GM20431 (cell line): Measurements from ENCODE around the gene SENP7.
"Not testable (repeated sequence)": the region's sequence is repeated elsewhere in the genome, so short reads cannot be mapped to it uniquely, and the experiment has no call there.

ENCODE experiments used
- in situ Hi-C: fragments of 300-500 bp; cut with MseI, MboI; formaldehyde crosslinking; loops from one replicate; pipeline ENCODE4 v1.15.0; 2020; ENCODE audit warnings: low sequenced_read_pairs; ENCODE audit not compliant: unreplicated experiment

Gene SENP7

DNA sequence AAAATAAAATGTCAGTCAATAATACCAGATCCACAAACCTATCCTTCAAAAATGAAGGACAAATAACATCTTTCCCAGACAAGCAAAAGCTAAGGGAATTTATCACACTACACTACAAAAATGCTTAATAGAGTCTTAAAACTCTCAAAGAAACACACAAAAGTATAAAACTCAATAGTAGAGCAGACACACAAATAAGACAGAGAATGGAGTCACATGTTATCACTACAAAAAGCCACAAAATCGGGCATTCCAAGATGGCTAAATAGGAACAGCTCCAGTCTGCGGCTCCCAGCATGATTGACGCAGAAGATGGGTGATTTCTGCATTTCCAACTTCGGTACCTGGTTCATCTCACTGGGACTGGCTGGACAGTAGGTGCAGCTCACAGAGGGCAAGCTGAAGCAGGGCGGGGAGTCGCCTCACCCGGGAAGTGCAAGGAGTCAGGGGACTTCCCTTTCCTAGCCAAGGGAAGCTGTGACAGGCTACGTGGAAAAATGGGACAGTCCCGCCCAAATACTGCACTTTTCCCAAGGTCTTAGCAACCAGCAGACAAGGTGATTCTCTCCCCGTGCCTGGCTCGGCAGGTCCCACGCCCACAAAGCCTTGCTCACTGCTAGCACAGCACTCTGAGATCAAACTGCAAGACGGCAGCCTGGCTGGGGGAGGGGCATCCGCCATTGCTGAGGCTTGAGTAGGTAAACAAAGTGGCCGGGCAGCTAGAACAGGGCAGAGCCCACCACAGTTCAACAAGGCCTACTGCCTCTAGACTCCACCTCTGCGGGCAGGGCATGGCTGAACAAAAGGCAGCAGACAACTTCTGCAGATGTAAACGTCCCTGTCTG, 46.3 kb downstream of the SENP7 start:
- in situ Hi-C loops, result no loop called here

DNA sequence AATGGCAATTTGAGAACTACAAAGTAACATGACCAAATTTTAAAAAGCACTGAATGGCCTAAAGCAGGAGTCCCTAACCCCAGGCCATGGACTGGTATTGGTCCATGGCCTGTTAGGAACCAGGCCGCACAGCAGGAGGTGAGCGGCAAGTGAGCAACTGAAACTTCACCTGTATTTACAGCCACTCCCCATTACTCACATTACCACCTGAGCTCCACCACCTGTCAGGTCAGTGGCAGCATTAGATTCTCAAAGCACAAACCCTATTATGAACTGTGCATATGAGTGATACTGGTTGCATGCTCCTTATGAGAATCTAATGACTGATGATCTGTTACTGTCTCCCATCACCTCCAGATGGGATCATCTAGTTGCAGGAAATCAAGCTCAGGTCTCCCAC, 48.8 kb downstream of the SENP7 start:
- in situ Hi-C loops, result no loop called here

DNA sequence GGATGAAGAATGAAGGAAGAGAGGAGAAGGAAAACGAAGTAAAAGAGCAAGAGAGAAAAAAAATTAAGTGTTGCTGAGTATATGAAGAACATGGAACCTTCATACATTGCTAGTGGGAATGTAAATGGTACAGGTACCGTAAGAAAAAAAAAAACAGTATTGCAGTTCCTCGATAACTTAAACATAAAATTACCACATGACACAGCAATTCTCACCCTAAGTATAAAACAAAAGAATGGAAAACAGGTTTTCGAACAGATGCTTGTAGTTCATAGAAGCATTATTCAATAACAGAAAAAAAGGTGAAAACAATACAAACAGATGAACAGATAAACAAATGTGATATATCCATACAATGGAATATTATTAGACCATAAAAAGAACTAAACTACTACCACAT, 51.6 kb downstream of the SENP7 start:
- in situ Hi-C loops, result no loop called here

DNA sequence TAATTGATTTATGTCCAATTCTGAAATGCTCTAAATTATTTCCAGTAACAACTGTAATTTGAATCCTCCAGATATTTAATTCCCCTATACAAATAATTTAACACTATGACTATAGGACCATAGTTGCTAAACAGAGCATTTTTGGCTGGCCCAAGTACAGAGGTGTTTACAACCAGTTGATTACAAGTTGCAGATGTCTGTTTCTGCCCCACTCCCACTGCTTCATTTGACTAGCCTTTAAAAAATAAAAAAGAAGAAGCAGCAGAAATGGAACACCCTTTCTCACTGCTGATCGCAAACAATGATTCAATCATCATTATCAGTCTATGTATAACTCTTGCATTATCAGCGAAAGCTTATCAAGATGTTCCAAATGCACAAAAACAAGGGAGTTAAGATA, 54.6 kb downstream of the SENP7 start:
- in situ Hi-C loops, result no loop called here

DNA sequence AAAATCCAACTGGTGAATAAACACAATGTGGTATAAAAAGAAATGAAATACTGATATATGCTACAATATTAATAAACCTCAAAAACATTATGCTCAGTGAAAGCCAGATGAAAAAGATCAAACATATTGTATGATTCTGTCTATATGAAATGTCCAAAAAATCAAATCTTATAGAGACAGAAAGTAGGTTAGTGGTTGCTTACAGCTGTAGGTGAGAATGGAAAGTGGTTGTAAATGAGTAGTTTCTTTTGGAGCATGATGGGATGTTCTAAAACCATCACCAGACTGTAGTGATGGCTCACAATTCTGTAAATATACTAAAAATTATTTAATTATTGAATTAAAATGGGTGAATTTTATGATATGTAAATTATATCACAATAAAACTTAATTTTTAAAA, 58.4 kb downstream of the SENP7 start:
- in situ Hi-C loops, result no loop called here

DNA sequence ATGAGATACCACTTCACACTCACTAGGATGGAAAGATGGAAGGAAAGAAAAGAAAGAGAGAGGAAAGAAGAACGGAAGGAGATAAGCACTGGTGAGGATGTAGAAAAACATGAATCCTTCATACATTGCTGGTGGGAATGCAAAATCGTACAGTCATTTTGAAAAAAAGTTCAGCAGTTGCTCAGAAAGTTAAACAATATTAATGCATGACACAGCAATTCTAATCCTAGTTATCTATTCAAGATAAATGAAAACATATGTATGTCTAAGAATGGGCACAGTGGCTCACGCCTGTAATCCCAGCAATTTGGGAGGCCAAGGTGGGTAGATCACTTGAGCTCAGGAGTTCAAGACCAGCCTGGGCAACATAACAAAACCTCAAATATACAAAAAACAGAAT, 59.1 kb downstream of the SENP7 start:
- in situ Hi-C loops, result no loop called here

DNA sequence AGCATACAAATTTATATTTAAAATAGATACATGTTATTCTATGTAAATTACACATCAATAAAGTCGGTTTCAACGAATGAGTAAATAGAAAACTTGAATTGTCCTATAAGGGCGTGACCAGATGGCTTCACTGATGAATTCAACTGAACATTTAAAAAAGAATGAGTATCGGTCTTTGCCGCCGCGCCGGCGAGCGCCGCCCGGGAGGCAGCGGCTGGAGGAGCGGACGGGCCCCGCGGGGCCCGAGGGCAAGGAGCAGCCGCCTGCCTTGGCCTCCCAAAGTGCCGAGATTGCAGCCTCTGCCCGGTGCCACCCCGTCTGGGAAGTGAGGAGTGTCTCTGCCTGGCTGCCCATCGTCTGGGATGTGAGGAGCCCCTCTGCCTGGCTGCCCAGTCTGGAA, 74.4 kb downstream of the SENP7 start:
- in situ Hi-C loops, result not testable (repeated sequence)

DNA sequence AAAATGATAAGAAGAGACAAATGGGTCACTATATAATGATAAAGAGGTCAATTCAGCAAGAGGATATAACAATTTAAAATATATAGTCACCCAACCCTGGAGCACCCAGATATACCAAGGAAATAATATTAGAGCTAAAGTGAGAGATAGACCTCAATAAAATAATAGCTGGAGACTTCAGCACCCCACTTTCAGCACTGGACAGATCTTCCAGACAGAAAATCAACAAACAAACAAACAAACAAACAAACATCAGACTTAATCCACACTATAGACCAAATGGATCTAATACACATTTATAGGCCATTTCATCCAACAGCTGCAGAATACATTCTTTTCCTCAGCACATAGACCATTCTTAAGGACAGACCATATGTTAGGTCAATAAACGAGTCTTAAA, 79.4 kb downstream of the SENP7 start:
- in situ Hi-C loops, result no loop called here

DNA sequence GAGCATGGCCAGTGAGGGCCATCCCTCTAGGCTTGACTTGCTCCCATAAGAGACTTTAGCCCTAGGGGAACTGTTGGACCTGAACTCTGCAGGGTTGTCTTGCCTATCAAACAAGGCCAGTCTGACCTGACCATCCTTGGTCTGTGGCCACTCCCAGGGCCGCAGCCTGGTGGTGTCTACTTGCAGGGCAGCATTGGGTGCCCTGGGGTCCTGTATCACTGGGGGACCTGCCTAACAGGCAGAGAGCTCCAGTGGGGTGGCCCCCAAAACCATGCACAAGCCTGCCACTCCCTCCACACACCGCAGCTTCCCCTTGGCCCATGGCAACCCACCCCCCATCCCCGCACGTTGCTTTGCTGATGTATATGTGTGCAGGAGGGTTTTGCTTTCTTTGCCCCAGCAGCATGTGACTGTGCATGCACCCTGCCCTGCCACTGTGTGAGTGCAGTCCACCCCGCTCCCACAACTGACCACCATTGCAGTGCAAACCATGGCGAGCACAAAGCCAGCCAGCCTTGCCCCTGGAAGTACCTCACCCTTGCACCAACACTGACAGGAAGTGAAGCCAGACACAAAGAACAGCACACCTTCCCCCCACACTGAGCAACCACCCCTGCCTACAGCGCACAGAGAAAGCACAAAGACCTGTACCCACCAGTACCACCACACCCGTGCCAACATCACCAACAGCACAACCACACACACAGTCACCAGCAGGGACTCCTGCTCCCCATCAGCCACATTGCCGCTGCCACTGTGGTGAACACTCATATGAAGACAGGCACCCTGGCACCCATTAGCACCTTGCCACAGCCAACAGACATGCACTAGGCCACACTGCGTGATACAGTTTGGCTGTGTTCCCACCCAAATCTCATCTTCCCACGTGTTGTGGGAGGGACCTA, 88.8 kb downstream of the SENP7 start:
- in situ Hi-C loops, result no loop called here

DNA sequence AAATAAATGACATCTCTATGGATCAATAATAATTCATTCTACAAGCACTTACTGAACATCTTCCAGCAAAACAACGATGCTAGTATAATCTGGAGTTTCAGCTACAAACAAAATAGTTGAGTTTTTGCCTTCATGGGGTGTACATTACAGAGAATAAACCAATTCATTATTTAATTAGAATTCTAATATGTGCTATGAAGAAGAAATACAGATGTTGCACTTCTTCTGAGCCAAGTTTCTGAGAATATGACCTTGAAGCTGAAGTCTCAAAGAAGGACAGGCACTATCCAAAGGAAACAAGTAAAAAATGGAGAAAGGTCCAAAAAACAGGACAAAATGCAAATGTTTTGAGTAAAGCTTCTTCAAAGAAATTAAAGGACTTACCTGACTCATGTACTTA, 94.2 kb downstream of the SENP7 start:
- in situ Hi-C loops, result no loop called here

DNA sequence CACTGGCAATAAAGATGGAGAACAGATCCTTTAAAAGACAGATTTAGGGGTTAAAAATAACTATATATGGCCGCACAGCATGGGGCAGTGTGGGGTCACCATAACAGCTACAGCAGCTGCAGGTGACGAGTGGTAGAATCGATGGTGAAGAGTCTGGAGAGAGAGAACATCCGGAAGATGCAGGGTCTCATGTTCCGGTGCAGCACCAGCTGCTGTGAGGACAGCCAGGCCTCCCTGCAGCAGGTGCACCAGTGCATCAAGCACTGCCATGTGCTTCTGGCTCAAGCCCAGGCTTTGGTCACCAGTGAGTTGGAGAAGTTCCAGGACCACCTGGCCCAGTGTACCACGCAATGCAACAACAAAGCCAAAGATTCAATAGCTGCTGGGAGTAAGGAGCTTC, 98.9 kb downstream of the SENP7 start:
- in situ Hi-C loops, result no loop called here

DNA sequence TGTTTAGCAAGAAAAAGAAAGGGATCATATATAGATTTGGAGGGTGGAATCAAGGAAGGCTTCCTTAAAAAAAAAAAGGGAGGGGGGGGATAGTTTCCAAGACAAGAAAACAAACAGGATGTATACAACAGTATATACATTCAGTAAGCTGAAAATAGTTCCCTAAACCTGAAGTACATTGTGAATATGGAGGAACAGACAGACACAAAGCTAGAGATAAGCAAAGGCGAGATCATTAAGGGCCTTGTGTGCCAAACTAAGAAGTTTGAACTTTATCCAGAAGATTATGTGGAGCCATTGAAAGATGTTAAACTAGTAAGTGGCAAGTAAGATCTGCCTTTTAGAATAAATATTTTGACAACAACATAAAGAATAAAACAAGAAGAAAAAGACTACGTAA, 99.4 kb downstream of the SENP7 start:
- in situ Hi-C loops, result no loop called here

DNA sequence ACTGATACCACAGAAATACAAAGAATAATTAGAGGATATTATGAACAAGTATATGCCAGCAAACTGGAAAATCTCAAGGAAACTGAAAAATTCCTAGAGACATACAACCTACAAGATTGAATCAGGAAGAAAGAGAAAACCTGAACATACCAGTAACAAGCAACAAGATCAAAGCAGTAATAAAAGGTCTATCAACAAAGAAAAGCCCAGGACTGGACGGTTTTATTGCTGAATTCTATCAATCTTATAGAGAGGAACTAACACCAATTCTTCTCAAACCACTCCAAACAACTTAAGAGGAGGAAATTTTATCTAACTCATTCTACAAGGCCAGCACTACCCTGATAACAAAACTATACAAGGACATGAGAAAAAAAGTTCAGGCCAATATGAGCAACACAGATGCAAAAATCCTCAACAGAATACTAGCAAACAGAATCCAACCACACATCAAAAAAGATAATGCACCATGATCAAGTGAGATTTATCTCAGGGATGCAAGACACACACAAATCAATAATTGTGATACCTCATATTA, 121.5 kb downstream of the SENP7 start:
- in situ Hi-C loops, result no loop called here

DNA sequence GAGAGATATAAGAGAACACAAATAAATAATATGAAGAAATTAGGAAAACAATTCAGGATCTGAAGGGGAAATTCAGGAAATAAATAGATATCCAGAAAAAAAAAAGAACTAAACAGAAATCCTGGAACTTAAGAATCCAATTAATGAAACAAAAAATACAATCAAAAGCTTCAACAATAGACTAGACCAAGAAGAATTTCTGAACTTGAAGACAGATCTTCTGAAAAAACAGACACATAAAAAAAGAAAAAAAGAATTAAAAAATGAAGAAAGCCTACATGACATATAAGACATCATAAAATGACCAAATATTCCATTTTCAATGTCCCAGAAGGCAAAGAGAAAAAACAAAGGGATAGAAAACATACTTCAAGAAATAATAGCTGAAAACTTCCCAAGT, 124.3 kb downstream of the SENP7 start:
- in situ Hi-C loops, result no loop called here

DNA sequence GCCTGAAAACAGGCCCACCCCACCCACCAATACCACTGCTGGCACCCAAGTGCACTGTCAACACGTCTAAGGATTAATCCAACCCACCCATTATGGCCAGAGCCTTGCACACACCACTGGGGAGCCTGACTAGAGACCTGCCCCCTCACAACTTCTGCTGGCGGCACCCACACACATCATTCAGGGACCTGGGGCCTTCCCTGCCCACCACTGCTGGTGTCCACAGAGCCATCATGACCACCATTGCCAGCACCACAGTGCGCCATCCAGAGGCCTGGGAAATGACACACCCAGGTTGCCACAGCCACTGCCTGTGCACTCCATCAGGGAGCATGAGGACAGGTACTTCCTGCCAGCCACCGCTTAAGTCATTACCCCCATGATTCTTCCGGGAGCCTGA, 125.7 kb downstream of the SENP7 start:
- in situ Hi-C loops, result no loop called here

DNA sequence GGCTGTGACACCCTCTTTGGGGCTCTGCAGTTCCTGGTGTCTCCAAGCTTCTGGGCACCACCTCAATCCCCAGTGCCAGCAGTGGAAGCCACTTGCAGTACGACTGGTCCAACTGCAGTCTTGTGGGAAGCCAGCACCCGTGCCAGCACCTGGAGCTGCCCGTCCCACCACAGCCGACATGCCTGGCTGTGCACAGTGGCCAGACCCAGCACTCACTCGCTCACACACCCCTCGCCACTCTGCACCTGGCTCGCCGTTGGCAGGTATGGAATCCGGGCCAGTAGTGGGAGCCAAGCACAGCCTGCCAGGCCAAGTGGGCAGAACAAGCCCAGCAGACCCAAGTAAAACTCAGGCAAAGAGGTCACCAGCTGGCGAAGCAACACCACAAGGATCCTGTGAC, 128.6 kb downstream of the SENP7 start:
- in situ Hi-C loops, result no loop called here

DNA sequence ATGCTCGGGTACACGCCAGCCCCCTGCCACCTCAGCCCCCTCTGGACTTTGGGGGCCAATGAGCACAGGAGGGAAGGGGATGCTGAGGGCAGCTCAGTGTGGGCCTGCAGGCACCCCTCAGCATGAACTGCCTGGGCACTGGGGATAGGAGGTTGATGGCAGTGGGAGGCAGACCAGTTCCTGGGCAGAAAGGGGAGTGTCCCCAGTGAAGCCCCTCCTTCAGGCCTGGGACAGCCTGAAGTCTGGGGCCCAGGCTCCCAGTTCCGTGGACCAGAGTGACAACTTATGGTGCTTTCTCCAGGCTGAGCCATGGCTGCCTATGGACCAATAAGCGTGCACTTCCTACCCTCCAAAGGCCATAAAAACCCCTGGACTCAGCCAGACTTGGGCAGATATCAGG, 129.4 kb downstream of the SENP7 start:
- in situ Hi-C loops, result no loop called here

DNA sequence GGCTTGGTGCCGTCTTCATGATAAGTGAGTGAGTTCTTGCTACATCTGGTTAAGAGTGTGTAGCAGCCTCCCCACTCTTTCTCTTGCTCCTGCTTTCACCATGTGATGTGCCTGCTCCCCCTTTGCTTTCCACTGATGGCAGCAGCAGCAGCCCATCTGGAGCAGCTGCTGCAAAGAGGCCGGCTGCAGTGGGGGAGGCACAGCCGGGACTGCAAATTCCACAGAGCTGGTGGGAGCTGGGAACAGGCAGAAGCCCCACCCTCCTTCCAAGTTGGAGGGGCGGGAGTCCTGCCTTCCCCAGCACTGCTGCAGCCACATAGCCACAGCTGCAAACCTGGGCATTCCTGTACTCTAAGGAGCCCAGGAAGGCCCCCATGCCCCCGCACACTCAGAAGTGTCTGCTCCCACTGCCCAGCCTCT, 129.8 kb downstream of the SENP7 start:
- in situ Hi-C loops, result no loop called here

DNA sequence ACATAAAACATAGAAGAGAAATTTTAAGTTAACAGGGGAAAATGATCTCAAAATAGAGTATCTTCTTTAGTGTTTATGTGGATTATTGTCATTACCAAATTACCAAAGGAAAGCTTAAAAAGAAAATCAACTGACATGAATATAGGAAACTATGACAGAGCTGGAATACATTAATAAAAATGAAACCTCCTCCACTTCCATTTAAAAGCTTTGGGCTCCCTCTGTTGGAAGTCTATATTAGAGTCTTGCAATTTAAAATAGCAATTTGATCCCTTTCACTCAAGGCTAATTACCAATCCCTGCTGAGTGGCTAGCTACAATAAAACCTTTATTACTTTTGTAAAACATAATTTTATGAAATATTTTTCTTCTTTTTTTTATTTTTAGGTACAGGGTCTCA, 131.2 kb downstream of the SENP7 start:
- in situ Hi-C loops, result no loop called here

DNA sequence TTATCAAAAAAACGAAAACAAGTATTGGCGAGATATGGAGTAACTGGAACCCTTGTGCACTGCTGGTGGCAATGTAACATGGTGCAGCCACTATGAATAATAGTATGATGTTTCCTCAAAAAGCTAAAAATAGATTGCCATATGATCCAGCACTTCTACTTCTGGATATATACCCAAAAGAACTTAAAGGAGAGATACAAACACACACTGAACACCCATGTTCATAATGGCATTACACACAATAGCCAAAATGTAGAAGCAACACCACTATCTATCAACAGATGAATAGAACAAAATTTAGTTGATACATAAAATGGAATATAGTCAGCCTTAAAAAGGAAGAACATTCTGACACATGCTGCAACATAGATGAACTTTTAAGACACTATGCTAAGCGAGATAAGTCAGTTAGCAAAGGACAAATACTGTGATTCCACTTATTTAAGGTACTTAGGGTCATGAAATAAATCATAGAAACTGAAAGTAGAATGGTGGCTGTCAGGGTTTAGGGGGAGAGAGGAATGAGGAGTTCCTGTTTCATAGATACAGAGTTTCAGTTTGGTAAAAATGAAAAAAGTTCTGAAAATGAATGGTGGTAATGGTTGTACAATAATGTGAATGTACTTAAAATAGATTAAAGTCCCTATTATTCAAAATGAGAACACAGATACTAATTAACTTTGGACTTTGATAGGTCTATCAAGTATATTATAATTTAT, 133.2 kb downstream of the SENP7 start:
- in situ Hi-C loops, result no loop called here
